HG03439 (cell line): Measurements from ENCODE around the gene CLCN4.

Source experiments
- ATAC-seq: cut with Tn5 transposase; IDR thresholded peaks from one replicate; pipeline ENCODE4 v1.9.1; 2021; ENCODE audit warnings: mild to moderate bottlenecking, moderate library complexity; ENCODE audit not compliant: unreplicated experiment

CLCN4 gene

GRCh38 chrX:10156199-10157031 is at the start of gene CLCN4:
Gene CLCN4, plus strand, starts transcription at chrX:10156975. Its CDS starts 28,058 bp downstream, at chrX:10185033.
- ATAC-seq, result peak; percentile 80

- ATAC-seq, result no peak
Observed at GRCh38 chrX:10107483-10107882, 49.3 kb upstream of the CLCN4 start.

- no peak for ATAC-seq
Observed at GRCh38 chrX:10108288-10108687, 48.5 kb upstream of the CLCN4 start.

DNA sequence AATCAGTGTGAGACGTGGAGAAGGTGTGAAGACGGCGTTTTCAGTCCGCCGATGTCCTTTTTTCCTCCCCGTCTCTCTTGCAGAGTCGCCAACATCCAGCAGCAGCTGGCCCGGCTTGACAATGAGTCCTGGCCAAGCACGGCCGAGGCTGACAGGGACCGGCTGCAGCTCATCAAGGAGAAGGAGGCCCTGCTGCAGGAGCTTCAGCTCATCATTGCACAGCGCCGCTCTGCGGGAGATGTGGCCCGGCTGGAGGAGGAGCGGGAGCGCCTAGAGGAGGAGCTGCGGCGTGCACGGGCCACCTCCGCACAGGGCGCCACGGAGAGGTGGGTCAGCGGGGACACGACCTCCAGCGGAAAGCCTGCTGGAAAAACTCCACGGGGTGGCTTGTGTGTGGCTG is 47.1 kb upstream of the CLCN4 start:
- ATAC-seq, result no peak

- ATAC-seq, result no peak
Observed at GRCh38 chrX:10110316-10110935, 46.3 kb upstream of the CLCN4 start.

DNA sequence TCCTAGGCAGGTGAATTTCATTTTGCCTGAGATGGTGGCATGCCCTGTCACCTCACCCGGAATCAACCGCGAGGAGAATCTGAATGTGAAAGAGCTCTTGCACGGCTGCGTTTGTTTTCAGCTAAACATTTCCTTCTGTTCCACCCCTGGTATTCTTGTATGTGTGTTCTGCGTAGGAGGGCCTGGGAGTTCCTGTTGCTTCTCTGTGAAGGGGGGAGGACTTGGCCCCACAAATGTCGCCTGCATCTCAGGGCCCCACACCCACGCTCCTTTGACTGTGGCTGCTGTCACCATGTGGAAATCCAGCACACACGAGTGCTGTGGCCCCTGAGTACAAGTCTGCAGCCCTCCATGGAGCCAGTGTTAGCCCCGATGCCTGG is 45.8 kb upstream of the CLCN4 start:
- peak; percentile 36 for ATAC-seq

- ATAC-seq, result peak; percentile 67
Observed at GRCh38 chrX:10111364-10112148, 45.2 kb upstream of the CLCN4 start.

- peak; percentile 41 for ATAC-seq
Observed at GRCh38 chrX:10112510-10112909, 44.3 kb upstream of the CLCN4 start.

- no peak for ATAC-seq
Observed at GRCh38 chrX:10115082-10115481, 41.7 kb upstream of the CLCN4 start.

DNA sequence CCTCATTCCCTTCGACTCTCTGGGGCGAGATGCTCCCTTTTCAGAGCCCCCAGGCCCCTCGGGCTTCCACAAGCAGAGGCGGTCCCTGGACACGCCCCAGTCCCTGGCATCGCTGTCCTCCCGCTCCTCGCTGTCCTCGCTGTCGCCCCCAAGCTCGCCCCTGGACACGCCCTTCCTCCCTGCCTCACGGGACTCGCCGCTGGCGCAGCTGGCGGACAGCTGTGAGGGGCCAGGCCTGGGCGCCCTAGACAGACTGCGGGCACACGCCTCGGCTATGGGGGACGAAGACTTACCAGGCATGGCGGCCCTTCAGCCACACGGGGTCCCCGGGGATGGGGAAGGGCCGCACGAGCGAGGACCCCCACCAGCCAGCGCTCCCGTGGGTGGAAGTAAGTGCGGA is 39.5 kb upstream of the CLCN4 start:
- no peak for ATAC-seq

DNA sequence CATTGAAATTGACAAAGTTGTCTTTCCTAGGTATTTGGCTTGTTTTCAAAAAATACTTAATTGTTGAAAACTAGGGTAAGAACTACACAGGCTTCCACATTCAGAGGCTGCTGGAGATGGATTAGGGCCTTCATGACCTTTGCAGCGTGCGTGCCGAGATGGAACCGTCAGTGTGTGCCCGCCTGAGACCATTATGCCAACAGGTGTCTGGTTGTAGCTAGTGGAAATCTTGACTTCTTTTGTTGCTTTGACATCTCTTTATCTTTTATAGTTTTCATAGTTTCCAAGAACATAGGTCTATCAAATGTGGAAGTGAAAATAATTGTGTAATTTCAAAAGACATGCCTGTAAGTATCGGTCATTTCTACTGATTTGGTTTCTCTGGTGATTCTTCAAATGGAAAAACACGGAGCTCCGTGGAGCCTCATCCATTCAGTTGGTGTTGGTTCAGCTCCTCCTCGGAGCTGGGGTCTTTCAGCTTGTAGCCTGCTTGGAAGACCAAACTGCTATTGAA is 38.9 kb upstream of the CLCN4 start:
- ATAC-seq, result no peak

DNA sequence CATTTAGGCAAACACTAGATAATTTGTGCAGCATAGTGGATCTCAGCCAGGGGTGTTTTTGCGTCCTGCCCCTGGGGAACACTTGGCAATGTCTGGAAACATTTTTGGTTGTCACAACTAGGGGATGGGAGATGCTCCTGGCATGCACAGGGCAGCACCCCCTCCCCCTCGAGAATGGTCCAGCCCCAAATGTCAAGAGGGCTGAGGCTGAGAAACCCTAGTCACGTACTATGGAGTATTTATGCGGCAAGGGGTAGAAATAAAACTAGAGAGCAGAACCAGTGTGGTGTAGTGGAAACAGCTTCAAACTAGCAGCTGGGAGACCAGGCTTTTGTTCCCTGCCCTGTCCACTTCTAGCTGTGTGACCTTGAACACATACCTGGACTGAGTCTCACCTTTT is 38.2 kb upstream of the CLCN4 start:
- no peak for ATAC-seq

DNA sequence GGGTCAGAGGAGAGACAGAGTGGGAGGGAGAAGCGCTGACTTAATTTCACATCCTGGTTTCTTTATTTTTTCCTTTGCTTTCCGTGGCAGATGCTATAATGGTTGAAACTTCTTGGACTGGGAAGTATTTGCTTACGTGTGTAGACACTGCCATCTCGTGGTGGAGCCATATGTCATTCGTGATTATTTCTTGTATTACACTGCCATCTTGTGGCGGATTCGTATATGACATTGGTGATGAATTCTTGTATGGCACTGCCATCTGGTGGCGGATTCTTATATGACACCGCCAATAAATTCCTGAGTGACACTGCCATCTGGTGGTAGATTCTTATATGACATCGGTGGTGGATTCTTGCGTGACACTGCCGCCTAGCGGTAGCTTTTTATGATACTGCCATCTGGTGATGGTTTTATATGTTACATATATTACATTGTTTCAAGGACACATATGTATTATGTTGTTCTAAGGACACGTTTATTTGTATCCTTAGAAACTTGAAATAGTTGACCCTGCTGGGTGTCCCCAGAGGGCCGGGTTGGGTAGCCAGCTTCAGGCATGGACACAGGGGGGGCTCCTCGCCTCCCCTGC is 37.3 kb upstream of the CLCN4 start:
- peak; percentile 50 for ATAC-seq

GRCh38 chrX:10120331-10120730 is 36.4 kb upstream of the CLCN4 start:
- ATAC-seq, result no peak

- ATAC-seq, result no peak
Observed at GRCh38 chrX:10120828-10121227, 35.9 kb upstream of the CLCN4 start.

GRCh38 chrX:10121787-10122186 is 35.0 kb upstream of the CLCN4 start:
- no peak for ATAC-seq

GRCh38 chrX:10124506-10125247 is 32.1 kb upstream of the CLCN4 start:
- ATAC-seq, result no peak

DNA sequence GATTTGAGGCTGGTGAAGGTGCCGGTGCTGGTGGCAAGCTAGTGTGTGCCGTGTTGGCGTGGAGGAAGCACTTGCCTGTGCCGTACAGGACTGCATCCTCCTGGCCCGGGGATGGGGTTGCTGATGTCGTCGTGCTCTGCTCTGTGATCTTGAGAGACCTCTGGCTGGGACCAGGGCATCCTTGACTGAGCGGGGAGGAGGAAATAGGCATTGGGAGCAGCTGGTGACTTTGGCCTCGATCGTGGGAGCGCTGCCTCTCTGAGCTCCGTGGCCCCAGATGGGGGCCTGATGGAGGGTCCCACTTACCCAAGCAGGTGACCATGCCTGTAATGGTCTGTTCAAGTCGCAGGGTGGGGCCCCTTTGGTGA is 31.5 kb upstream of the CLCN4 start:
- ATAC-seq, result no peak

DNA sequence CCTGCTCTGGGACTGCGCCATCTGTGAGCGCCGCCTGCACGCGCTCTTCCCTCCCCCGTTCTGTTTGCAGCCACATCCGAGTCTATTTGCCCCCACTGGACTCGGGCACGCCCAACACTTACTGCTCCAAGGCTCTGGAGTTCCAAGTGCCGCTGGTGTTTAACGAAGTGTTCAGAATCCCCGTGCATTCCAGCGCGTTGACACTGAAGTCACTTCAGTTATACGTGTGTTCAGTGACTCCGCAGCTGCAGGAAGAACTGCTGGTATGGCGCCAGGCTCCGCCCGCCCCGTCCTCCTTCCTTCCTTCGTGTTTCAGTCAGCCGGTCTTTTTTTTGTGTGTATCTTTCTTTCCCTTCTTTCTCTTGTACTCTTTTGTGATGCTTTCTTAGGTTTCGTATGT is 30.7 kb upstream of the CLCN4 start:
- no peak for ATAC-seq

GRCh38 chrX:10126834-10127233 is 29.9 kb upstream of the CLCN4 start:
- no peak for ATAC-seq

DNA sequence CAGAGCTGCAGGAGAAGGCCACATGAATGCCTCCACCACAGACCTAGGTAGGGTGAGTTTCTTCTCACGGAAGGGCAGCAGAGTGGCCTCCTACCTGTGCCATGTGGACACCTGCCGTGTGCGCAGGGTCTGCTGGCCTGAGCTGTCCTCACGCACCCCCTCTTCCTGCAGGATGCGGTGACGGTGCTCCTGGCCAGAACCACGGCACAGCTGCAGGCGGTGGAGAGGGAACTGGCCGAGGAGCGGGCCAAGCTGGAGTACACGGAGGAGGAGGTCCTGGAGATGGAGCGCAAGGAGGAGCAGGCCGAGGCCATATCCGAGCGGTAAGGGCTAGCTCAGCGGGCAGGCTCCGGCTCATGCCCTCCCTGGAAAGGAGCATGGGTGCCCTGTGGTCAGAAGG is 28.4 kb upstream of the CLCN4 start:
- no peak for ATAC-seq
